AG04449 (cell line): ENCODE measurements around the gene GPR137.

Source experiments
- CTCF ChIA-PET: fragments of 350-600 bp; formaldehyde crosslinking; extraction: SDS; loops from one replicate; lab custom pipeline; 2021; ENCODE audit warnings: antibody characterized with exemption; lab: Yijun Ruan, JAX
- POLR2A ChIA-PET: fragments of 400-600, 350-600 bp; formaldehyde crosslinking; extraction: SDS; loops from one replicate; lab custom pipeline; 2020; ENCODE audit warnings: antibody characterized with exemption, inconsistent platforms; lab: Yijun Ruan, JAX
- DNase-seq: peaks from one replicate; pipeline ENCODE4 v3.0.0-alpha.2; 2010; ENCODE audit warnings: low read depth, low spot score
- H3K4me3 ChIP-seq: 2 replicates; pipeline ENCODE4 v1.5.1; 2011; ENCODE audit warnings: low read depth, mild to moderate bottlenecking, control low read depth, low read length
- CTCF ChIP-seq: IDR thresholded peaks from one replicate; pipeline ENCODE4 v1.5.1; 2011; ENCODE audit warnings: mild to moderate bottlenecking, moderate library complexity, low read length, control low read depth, inconsistent platforms; ENCODE audit not compliant: insufficient read depth; ENCODE audit errors: missing control alignments

GPR137 gene

GRCh38 chr11:64251016-64251752, 34.5 kb upstream of the GPR137 start, which contains the start of gene PLCB3:
Gene PLCB3 (plus strand): TSS chr11:64251530. CDS start chr11:64251650, 120 bp downstream.
- H3K4me3 ChIP-seq, result peak within 1 kb of the TSS; percentile 82
- ChIA-PET POLR2A (interaction anchor here (1.2 to 1.9 kb wide), 5 partner anchors 13 to 65 kb away, joined by 3 to 18 read pairs (median 5); partner anchors contain the start of gene STIP1), CTCF (interaction anchor here (0.6 to 10.8 kb wide), 28 partner anchors 8 to 469 kb away, joined by 3 to 224 read pairs (median 6); partner anchors contain the start of genes CATSPERZ, ESRRA, FERMT3 and FKBP2)
- no peak for DNase-seq
- peak; percentile 68 for TF ChIP-seq CTCF

- ChIA-PET CTCF (interaction anchor here (0.7 to 10.8 kb wide), 23 partner anchors 9 to 468 kb away, joined by 3 to 224 read pairs (median 7); partner anchors contain the start of genes CATSPERZ, ESRRA, FERMT3 and FKBP2), POLR2A (interaction anchor here (1.2 to 1.9 kb wide), 7 partner anchors 10 to 66 kb away, joined by 3 to 18 read pairs (median 5); partner anchors contain the start of genes FKBP2 and STIP1)
- TF ChIP-seq CTCF, result no peak
- no peak for DNase-seq
- H3K4me3 ChIP-seq, result peak overlapping the region; percentile 82
Measured at GRCh38 chr11:64251753-64252002, 34.0 kb upstream of the GPR137 start.

- peak; percentile 44 for TF ChIP-seq CTCF
- peak overlapping the region; percentile 82 for H3K4me3 ChIP-seq
- ChIA-PET CTCF (interaction anchor here (0.7 to 10.8 kb wide), 20 partner anchors 9 to 468 kb away, joined by 3 to 224 read pairs (median 8); partner anchors contain the start of genes CATSPERZ, ESRRA, FERMT3 and FKBP2), POLR2A (interaction anchor here (0.7 to 1.9 kb wide), 10 partner anchors 9 to 66 kb away, joined by 3 to 18 read pairs (median 5); partner anchors contain the start of genes FKBP2 and STIP1)
- DNase-seq, result no peak
Measured at GRCh38 chr11:64252003-64252872, 33.4 kb upstream of the GPR137 start.

GRCh38 chr11:64253043-64253442, 32.6 kb upstream of the GPR137 start:
- ChIA-PET CTCF (interaction anchor here (1.2 to 10.8 kb wide), 8 partner anchors 8 to 65 kb away, joined by 3 to 224 read pairs (median 12); partner anchors contain the start of genes FERMT3 and PRDX5), POLR2A (interaction anchor here (1.1 to 1.9 kb wide), 5 partner anchors 9 to 49 kb away, joined by 3 to 18 read pairs (median 13); partner anchors contain the start of gene FKBP2)
- H3K4me3 ChIP-seq, result peak overlapping the region; percentile 82
- DNase-seq, result no peak
- no peak for TF ChIP-seq CTCF

- no peak for DNase-seq
- TF ChIP-seq CTCF, result no peak
- H3K4me3 ChIP-seq, result peak overlapping the region; percentile 82; the same call in 1 of the 2 replicates
- ChIA-PET CTCF (interaction anchor here (0.6 to 1.7 kb wide), 4 partner anchors 8 to 69 kb away, joined by 3 to 8 read pairs (median 3); no protein-coding TSS in a partner anchor), POLR2A (no interaction called here)
Measured at GRCh38 chr11:64253481-64253880, 32.2 kb upstream of the GPR137 start.
